ENCODE results near the gene GBA2.

DNA sequence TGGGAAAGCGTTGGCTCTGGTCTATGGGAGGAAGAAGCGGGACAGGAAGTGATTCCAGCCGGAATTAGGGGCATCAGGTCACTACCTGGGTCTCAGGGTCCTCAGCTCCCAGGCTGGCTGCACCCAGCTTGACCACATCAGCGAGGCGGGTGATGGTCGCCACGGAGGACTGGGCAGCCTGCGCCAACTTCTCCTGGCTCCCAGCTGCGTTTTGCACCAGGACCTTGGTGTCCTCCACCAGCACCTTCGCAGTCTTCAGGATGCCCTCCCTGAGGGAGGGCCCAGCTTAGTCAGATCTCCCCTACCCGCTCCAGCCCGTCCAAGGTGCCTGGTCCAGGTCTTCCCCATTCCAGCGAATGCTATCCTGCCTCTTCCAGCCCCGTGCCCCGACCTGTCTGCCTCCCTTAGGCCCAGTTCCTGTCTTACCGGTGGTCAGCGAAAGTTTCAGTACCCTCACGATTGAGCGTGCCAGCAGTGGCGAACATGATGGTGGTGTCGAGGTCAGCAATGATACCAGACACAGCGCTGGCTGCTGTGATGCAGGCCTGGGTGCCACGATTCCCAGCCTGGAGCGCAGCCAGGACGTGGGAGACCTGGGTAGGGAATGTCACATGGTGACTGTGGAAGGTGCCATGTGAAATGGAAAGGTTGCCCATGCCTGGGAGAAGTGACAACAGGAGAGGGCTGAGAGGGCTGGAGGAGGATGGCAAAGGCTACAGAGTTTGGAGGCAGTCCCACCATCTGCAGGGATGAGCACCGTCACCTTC is 44.9 kb downstream of the GBA2 start:
- TF ChIP-seq POLR2A (IDR thresholded peaks at IDR 0.05), result no peak
- TF ChIP-seq, protein P1, sequence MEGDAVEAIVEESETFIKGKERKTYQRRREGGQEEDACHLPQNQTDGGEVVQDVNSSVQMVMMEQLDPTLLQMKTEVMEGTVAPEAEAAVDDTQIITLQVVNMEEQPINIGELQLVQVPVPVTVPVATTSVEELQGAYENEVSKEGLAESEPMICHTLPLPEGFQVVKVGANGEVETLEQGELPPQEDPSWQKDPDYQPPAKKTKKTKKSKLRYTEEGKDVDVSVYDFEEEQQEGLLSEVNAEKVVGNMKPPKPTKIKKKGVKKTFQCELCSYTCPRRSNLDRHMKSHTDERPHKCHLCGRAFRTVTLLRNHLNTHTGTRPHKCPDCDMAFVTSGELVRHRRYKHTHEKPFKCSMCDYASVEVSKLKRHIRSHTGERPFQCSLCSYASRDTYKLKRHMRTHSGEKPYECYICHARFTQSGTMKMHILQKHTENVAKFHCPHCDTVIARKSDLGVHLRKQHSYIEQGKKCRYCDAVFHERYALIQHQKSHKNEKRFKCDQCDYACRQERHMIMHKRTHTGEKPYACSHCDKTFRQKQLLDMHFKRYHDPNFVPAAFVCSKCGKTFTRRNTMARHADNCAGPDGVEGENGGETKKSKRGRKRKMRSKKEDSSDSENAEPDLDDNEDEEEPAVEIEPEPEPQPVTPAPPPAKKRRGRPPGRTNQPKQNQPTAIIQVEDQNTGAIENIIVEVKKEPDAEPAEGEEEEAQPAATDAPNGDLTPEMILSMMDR (IDR thresholded peaks at IDR 0.05), result no peak

Data from heart left ventricle (tissue), 13 donors.